Kidney (tissue), 14 donors: Measurements from ENCODE around the gene JMJD7. TPM values are rescaled to one million over a fixed set of nuclear protein-coding genes. Genes with fewer than 3 reads are reported as not detected.

ENCODE experiments used
- DNase-seq, 5 donors: peaks; one replicate each; pipeline ENCODE4 v3.0.0-alpha.2; 2013 to 2020
- FAIRE-seq: peaks from 2 replicates; lab custom pipeline; 2012; peaks lifted over from hg19 to GRCh38; lab: Jason Lieb, UNC
- H3K27ac ChIP-seq, 2 donors: one replicate each; pipeline ENCODE4 v1.7.0; 2013; ENCODE audit warnings: low read depth in 2 of 2, low read length in 2 of 2, inconsistent platforms in 1 of 2
- H3K27me3 ChIP-seq: one replicate; pipeline ENCODE4 v1.7.1; 2013; ENCODE audit warnings: low read length, inconsistent platforms; ENCODE audit not compliant: control insufficient read depth, insufficient read depth
- H3K36me3 ChIP-seq, 3 donors: one replicate each; pipeline versions ENCODE4 v1.7.0 to v1.7.1; 2013; ENCODE audit warnings: low read length in 3 of 3, control low read depth in 1 of 3, inconsistent platforms in 1 of 3; ENCODE audit not compliant: insufficient read depth in 3 of 3, control insufficient read depth in 2 of 3
- H3K4me1 ChIP-seq, 3 donors: one replicate each; pipeline versions ENCODE4 v1.7.0 to v1.7.1; 2013; ENCODE audit warnings: low read length in 3 of 3, inconsistent platforms in 1 of 3, low read depth in 1 of 3; ENCODE audit not compliant: control insufficient read depth in 2 of 3, insufficient read depth in 2 of 3
- H3K4me3 ChIP-seq, 3 donors: one replicate each; pipeline versions ENCODE4 v1.7.0 to v1.8.1; 2013; ENCODE audit warnings: low read length in 3 of 3, control low read depth in 1 of 3, inconsistent platforms in 1 of 3
- H3K9ac ChIP-seq, 3 donors: one replicate each; pipeline versions ENCODE4 v1.7.0 to v1.7.1; 2013; ENCODE audit warnings: low read length in 3 of 3, control low read depth in 1 of 3, inconsistent platforms in 1 of 3
- H3K9me3 ChIP-seq, 3 donors: one replicate each; pipeline versions ENCODE4 v1.7.0 to v1.7.1; 2013; ENCODE audit warnings: low read length in 3 of 3, control low read depth in 1 of 3, inconsistent platforms in 1 of 3; ENCODE audit not compliant: control insufficient read depth in 2 of 3, insufficient read depth in 1 of 3
- CTCF ChIP-seq: IDR thresholded peaks from 3 replicates; pipeline ENCODE4 v1.5.1; 2012; ENCODE audit warnings: mild to moderate bottlenecking, moderate library complexity, borderline replicate concordance; ENCODE audit not compliant: insufficient read depth; ENCODE audit errors: extremely low read depth
- intact Hi-C: fragments of 100-400 bp; cut with DNase I; formaldehyde crosslinking; loops from one replicate; pipeline ENCODE4 v1.11.1; 2022
- polyA plus RNA-seq: library from polyadenylated mRNA; stranded (reverse); fragments of 350-450 nt; fragmentation: Illumina TruSeq; extraction: RNeasy Lipid Tissue Mini Kit (QIAGEN cat#74804); gene quantifications from one replicate; pipeline ENCODE4 v1.2.3, GENCODE V29; 2014; ENCODE audit warnings: low read depth, low replicate concordance; ENCODE audit not compliant: insufficient read depth
- total RNA-seq: library from RNA; stranded (reverse); fragmentation: NEBNext Ultra II Directional; extraction: Animal tissue kit (Norgen Biotek cat#: 25700); gene quantifications from one replicate; pipeline ENCODE4 v1.2.1, GENCODE V29; 2021
- donor health status: control.
- donor health status: control.
- donor health status: control.
- donor health status: control.
- donor health status: control.
- donor health status: DM: yes; HTN: yes; CAD: no.
- donor health status: Normal renal cell carcinoma (clear cell type).

The JMJD7 gene
- total and polyA plus RNA-seq, 2 donors from 2014 or later: 16.2 to 17.6 TPM

GRCh38 chr15:41797201-41797944, 30.5 kb upstream of the JMJD7 start:
- H3K9ac ChIP-seq: no peak overlapping the region
- no peak for DNase-seq

GRCh38 chr15:41798607-41799487, 29.0 kb upstream of the JMJD7 start:
- Histone ChIP-seq H3K9me3 (no peaks in the 10 kb centered on the region), H3K4me1 (peaks cover 0 to 23% (median 17%) of the 10 kb centered on the region in 3 donors), H3K9ac (no peak overlapping the region), H3K27me3 (no peaks in the 10 kb centered on the region), H3K36me3 (peaks cover 0 to 5% (median 3%) of the 10 kb centered on the region in 3 donors), H3K27ac (no peak overlapping the region), H3K4me3 (no peak overlapping the region)
- FAIRE-seq: no peak
- no peak for TF ChIP-seq CTCF
- no peak for DNase-seq
- intact Hi-C loops: no loop called here

More at GRCh38 chr15:41797201-41797944, 30.5 kb upstream of the JMJD7 start:
- intact Hi-C loops: no loop called here
- H3K9me3 ChIP-seq: no peaks in the 10 kb centered on the region
- H3K27ac ChIP-seq: peak overlapping the region in 1 of 2 donors; percentile 60
- peaks cover 0 to 23% (median 17%) of the 10 kb centered on the region in 3 donors for H3K4me1 ChIP-seq
- H3K27me3 ChIP-seq: no peaks in the 10 kb centered on the region
- H3K4me3 ChIP-seq: no peak overlapping the region
- no peak for TF ChIP-seq CTCF
- H3K36me3 ChIP-seq: peaks cover 0 to 5% (median 3%) of the 10 kb centered on the region in 3 donors
- no peak for FAIRE-seq

- intact Hi-C loops: no loop called here
- no peak for TF ChIP-seq CTCF
Measured at GRCh38 chr15:41799488-41799805, 28.4 kb upstream of the JMJD7 start.

More at GRCh38 chr15:41799488-41799805, 28.4 kb upstream of the JMJD7 start:
- Histone ChIP-seq H3K4me1 (peaks cover 0 to 27% (median 17%) of the 10 kb centered on the region in 3 donors), H3K9ac (no peak overlapping the region), H3K36me3 (peaks cover 0 to 5% (median 3%) of the 10 kb centered on the region in 3 donors), H3K9me3 (no peaks in the 10 kb centered on the region), H3K27me3 (no peaks in the 10 kb centered on the region), H3K4me3 (no peak overlapping the region), H3K27ac (no peak overlapping the region)
- no peak for FAIRE-seq
- no peak for DNase-seq
